Fibroblast of lung (primary cell): ENCODE data around the gene ACSL3. TPM values are rescaled to one million over a fixed set of nuclear protein-coding genes. Genes with fewer than 3 reads are reported as not detected.

ENCODE experiments used
- DNase-seq, 2 donors: peaks; one replicate each; pipeline versions ENCODE4 v3.0.0 to v3.0.0-alpha.2; 2010; ENCODE audit warnings: low read depth in 2 of 2
- H2AFZ ChIP-seq: 2 replicates; pipeline ENCODE4 v1.5.1; 2012; ENCODE audit warnings: low read length, control low read depth, inconsistent platforms
- H3K27ac ChIP-seq: 2 replicates; pipeline ENCODE4 v1.5.1; 2011; ENCODE audit warnings: low read length, control low read depth; ENCODE audit not compliant: insufficient read depth
- H3K27me3 ChIP-seq: 2 replicates; pipeline ENCODE4 v1.5.1; 2011; ENCODE audit warnings: mild to moderate bottlenecking, low read length; ENCODE audit not compliant: control insufficient read depth, insufficient read depth
- H3K36me3 ChIP-seq: 2 replicates; pipeline ENCODE4 v1.5.1; 2011; ENCODE audit warnings: low read length; ENCODE audit not compliant: control insufficient read depth, insufficient read depth
- H3K4me1 ChIP-seq: 2 replicates; pipeline ENCODE4 v1.5.1; 2011; ENCODE audit warnings: low read length; ENCODE audit not compliant: control insufficient read depth, insufficient read depth; ENCODE audit errors: extremely low read depth
- H3K4me2 ChIP-seq: 2 replicates; pipeline ENCODE4 v1.5.1; 2011; ENCODE audit warnings: low read length, control low read depth; ENCODE audit not compliant: insufficient read depth; ENCODE audit errors: extremely low read depth
- H3K4me3 ChIP-seq, 4 experiments: fragments of 200-600 bp in 1 of 4; sonication (generic) in 1 of 4; replicated peaks in 1 of 4; 2 replicates each; pipeline ENCODE4 v1.5.1; 2011 to 2016; ENCODE audit warnings: low read length in 4 of 4, low read depth in 3 of 4, mild to moderate bottlenecking in 3 of 4, control low read depth in 2 of 4, inconsistent platforms in 1 of 4, mixed read lengths in 1 of 4; ENCODE audit not compliant: insufficient read depth in 1 of 4; ENCODE audit errors: control extremely low read depth in 1 of 4
- H3K79me2 ChIP-seq: 2 replicates; pipeline ENCODE4 v1.5.1; 2012; ENCODE audit warnings: mild to moderate bottlenecking, low read length, inconsistent platforms; ENCODE audit not compliant: control insufficient read depth, insufficient read depth
- H3K9ac ChIP-seq: 2 replicates; pipeline ENCODE4 v1.5.1; 2011; ENCODE audit warnings: mild to moderate bottlenecking, low read length, control low read depth; ENCODE audit not compliant: insufficient read depth
- H3K9me3 ChIP-seq: 2 replicates; pipeline ENCODE4 v1.5.1; 2012; ENCODE audit warnings: low read depth, low read length; ENCODE audit not compliant: control insufficient read depth, insufficient read depth
- H4K20me1 ChIP-seq: 2 replicates; pipeline ENCODE4 v1.5.1; 2011; ENCODE audit warnings: low read length; ENCODE audit not compliant: control insufficient read depth, insufficient read depth; ENCODE audit errors: extremely low read depth
- EZH2 ChIP-seq: IDR thresholded peaks from 2 replicates; pipeline ENCODE4 v1.5.1; 2012; ENCODE audit warnings: low read length, control low read depth, mild to moderate bottlenecking; ENCODE audit errors: missing control alignments
- polyA plus RNA-seq, 2 donors: library from polyadenylated mRNA; depleted of rRNA in 1 of 2; stranded (reverse) in 1 of 2; unstranded in 1 of 2; fragments of >200 nt; gene quantifications; 2 replicates each; pipeline ENCODE4 v1.2.1, GENCODE V29; 2011 to 2012; ENCODE audit warnings: missing spikeins in 1 of 2
- total RNA-seq: library from RNA; depleted of rRNA; stranded (reverse); fragments of >200 nt; gene quantifications from 2 replicates; pipeline ENCODE4 v1.2.1, GENCODE V29; 2014
- TF ChIP-seq, protein P1 (sequence below), 2 donors: IDR thresholded peaks in 1 of 2; conservative IDR thresholded peaks in 1 of 2; 1 replicate in 1 of 2; 2 replicates in 1 of 2; pipeline ENCODE4 v1.5.1; 2011 to 2012; ENCODE audit warnings: low read length in 2 of 2, control low read depth in 1 of 2, inconsistent platforms in 1 of 2, low read depth in 1 of 2, mild to moderate bottlenecking in 1 of 2

ACSL3 gene
- total and polyA plus RNA-seq, 2 donors (not counting 1 experiment from before 2014, with no cell fraction given), result 147 to 377 TPM

DNA sequence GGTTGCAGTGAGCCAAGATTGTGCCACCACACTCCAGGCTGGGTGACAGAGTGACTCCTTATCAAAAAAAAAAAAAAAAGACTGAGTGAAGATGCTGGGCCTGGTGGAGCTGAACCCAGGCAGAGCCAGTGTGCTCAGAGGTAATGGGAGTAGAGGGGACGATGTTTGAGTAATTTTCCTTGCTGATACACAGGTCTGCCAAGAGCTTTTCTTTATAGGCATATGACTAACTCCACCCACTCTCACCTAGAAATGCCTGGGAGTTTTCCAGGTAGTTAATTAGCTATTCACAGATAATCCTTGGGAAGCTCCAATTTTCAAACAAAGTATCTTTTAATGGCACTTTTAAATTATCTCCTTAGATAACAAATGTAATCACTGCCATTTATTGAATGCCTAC lies 33.4 kb upstream of the ACSL3 start:
- Histone ChIP-seq H3K4me3 (no peak overlapping the region), H3K9ac (no peak overlapping the region), H3K4me1 (no peaks in the 10 kb centered on the region), H2AFZ (no peak overlapping the region), H3K27me3 (no peaks in the 10 kb centered on the region), H4K20me1 (no peaks in the 10 kb centered on the region), H3K27ac (no peak overlapping the region), H3K4me2 (no peak overlapping the region), H3K36me3 (no peaks in the 10 kb centered on the region), H3K9me3 (no peaks in the 10 kb centered on the region), H3K79me2 (no peaks in the 10 kb centered on the region)
- no peak for TF ChIP-seq EZH2
- TF ChIP-seq, protein P1, sequence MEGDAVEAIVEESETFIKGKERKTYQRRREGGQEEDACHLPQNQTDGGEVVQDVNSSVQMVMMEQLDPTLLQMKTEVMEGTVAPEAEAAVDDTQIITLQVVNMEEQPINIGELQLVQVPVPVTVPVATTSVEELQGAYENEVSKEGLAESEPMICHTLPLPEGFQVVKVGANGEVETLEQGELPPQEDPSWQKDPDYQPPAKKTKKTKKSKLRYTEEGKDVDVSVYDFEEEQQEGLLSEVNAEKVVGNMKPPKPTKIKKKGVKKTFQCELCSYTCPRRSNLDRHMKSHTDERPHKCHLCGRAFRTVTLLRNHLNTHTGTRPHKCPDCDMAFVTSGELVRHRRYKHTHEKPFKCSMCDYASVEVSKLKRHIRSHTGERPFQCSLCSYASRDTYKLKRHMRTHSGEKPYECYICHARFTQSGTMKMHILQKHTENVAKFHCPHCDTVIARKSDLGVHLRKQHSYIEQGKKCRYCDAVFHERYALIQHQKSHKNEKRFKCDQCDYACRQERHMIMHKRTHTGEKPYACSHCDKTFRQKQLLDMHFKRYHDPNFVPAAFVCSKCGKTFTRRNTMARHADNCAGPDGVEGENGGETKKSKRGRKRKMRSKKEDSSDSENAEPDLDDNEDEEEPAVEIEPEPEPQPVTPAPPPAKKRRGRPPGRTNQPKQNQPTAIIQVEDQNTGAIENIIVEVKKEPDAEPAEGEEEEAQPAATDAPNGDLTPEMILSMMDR (conservative IDR thresholded peaks at IDR 0.05 in 1 of 2, IDR thresholded peaks at IDR 0.05 in 1 of 2; ENCODE audit: low read depth in 1 of 2, low read length in 2 of 2), result no peak
- DNase-seq, result no peak

DNA sequence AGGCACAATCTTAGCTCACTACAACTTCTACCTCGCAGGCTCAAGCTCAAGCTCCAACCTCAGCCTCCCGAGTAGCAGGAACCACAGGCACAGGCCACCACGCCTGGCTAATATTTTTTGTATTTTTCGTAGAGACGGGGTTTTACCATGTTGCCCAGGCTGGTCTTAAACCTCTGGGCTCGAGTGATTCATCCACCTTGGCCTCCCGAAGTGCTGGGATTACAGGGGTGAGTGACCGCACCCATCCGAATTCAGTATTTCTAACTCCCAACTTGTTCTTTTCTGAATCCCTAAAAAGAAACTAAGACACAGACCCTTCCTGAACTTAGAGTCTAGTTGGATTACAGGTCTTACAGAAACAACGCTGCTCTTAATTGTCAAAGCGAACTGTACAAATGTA lies 32.3 kb upstream of the ACSL3 start:
- no peaks in the 10 kb centered on the region for H3K9me3 ChIP-seq
- no peak overlapping the region for H3K27ac ChIP-seq
- no peak for DNase-seq
- no peak overlapping the region for H3K4me3 ChIP-seq
- H3K27me3 ChIP-seq, result no peaks in the 10 kb centered on the region
- H3K79me2 ChIP-seq, result no peaks in the 10 kb centered on the region
- no peaks in the 10 kb centered on the region for H3K36me3 ChIP-seq
- no peak for TF ChIP-seq EZH2
- TF ChIP-seq, protein P1 (conservative IDR thresholded peaks at IDR 0.05 in 1 of 2, IDR thresholded peaks at IDR 0.05 in 1 of 2; ENCODE audit: low read depth in 1 of 2, low read length in 2 of 2), result no peak
- H3K4me1 ChIP-seq, result no peaks in the 10 kb centered on the region
- no peak overlapping the region for H3K4me2 ChIP-seq
- H3K9ac ChIP-seq, result no peak overlapping the region
- no peaks in the 10 kb centered on the region for H4K20me1 ChIP-seq
- H2AFZ ChIP-seq, result no peak overlapping the region

DNA sequence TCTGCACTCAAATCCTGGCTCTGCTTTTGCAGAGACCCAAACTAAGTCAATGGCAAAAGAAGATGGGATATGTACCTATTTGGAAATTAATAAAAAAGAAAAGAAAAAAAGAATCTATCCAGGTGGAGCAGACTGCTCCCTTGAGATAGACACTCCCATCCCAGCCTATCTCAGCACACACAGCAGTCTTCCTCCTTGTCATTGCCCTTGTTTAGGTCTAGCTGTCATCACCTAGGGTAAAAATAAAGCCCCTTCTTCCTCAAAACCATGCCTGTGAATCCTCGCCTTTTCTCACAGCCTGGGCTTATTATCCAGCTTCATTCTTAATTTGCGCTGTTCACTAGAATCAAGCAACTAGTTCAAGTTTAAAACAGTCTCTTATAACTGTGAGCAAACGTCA lies 30.7 kb upstream of the ACSL3 start:
- Histone ChIP-seq H3K79me2 (no peaks in the 10 kb centered on the region), H3K27me3 (no peaks in the 10 kb centered on the region), H2AFZ (no peak overlapping the region), H3K4me1 (no peaks in the 10 kb centered on the region), H3K4me2 (no peak overlapping the region), H3K9me3 (no peaks in the 10 kb centered on the region), H3K36me3 (no peaks in the 10 kb centered on the region), H4K20me1 (no peaks in the 10 kb centered on the region), H3K27ac (no peak overlapping the region), H3K9ac (no peak overlapping the region), H3K4me3 (no peak overlapping the region)
- TF ChIP-seq, protein P1 (conservative IDR thresholded peaks at IDR 0.05 in 1 of 2, IDR thresholded peaks at IDR 0.05 in 1 of 2; ENCODE audit: low read depth in 1 of 2, low read length in 2 of 2), result no peak
- no peak for TF ChIP-seq EZH2
- DNase-seq, result no peak
